GM18502 (cell line): Measurements from ENCODE around the gene PFN1.

Experiments
- ATAC-seq: cut with Tn5 transposase; IDR thresholded peaks from one replicate; pipeline ENCODE4 v1.9.1; 2021; ENCODE audit warnings: mild to moderate bottlenecking; ENCODE audit not compliant: unreplicated experiment, poor library complexity

Gene PFN1

GRCh38 chr17:4968486-4969046, 20.2 kb upstream of the PFN1 start:
- ATAC-seq: no peak

- ATAC-seq: peak; percentile 63
Observed at GRCh38 chr17:4967539-4968485, 19.5 kb upstream of the PFN1 start, which contains the start of gene SPAG7. SPAG7 (minus strand) TSS chr17:4967817; CDS start chr17:4967804, 13 bp downstream.

- peak; percentile 79 for ATAC-seq
Observed at GRCh38 chr17:4966844-4967538, 18.7 kb upstream of the PFN1 start.

DNA sequence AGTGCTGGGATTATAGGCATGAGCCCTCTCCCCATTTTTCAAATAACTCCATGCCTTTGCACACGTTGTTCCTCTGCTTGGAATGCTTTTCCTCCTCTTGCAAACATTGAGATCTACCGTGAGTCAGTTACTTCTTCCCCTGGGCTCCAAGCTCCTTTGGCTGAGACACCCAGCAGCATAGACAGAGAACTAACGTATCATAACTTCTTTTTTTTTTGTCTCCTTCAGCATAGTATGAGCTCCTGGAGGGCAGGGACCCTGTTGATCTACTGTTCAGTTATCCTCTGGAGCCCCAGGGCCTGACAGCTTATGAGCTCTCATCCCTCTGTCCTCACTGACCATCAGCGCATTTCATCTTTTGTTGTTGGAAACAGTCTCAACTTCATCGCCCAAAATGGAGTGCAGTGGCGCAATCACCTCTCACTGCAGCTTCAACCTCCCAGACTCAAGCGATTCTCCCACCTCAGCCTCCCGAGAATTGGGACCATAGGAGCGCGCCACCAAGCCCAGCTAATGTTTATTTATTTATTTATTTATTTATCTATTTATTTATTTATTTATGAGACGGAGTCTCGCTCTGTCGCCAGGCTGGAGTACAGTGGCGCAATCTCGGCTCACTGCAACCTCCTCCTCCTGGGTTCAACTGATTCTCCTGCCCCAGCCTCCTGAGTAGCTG, 17.1 kb upstream of the PFN1 start:
- no peak for ATAC-seq

DNA sequence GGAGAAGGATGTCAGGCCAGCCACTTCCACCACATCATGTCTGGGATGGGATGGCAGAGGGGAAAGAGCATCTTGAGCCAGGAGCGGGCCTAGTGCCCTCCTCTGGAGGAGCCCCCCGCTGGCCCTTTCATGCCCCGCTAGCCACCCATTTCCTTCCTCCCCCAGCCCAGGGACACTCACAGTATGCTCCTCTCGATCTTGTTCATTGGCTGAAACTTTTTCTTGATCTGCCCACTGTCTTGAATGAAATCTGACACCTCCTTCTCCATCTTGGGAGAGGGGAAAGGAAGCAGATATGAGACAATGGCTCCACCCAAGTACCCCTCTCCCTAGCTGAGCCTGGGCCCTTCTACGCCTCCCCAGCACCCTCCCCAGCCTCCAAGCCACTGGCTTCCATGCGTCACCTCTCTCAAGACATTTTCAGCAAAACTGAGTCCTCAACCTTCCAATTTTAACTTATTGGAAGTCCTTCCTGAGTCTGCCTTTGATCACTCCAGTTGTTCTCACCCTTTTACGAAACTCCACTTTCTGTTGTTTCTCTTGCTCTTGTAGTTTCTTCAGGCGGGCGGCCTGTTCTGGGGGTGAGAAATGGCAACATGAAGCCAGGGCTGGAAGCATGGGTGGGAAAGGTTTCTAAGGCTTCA, 12.1 kb upstream of the PFN1 start:
- ATAC-seq: no peak

GRCh38 chr17:4959261-4959965, 11.1 kb upstream of the PFN1 start:
- no peak for ATAC-seq

- ATAC-seq: no peak
Observed at GRCh38 chr17:4958102-4958501, 9.8 kb upstream of the PFN1 start.

GRCh38 chr17:4956493-4957061, 8.2 kb upstream of the PFN1 start:
- no peak for ATAC-seq

- ATAC-seq: no peak
Observed at GRCh38 chr17:4955091-4955490, 6.8 kb upstream of the PFN1 start.

- no peak for ATAC-seq
Observed at GRCh38 chr17:4953451-4953961, 5.2 kb upstream of the PFN1 start.

DNA sequence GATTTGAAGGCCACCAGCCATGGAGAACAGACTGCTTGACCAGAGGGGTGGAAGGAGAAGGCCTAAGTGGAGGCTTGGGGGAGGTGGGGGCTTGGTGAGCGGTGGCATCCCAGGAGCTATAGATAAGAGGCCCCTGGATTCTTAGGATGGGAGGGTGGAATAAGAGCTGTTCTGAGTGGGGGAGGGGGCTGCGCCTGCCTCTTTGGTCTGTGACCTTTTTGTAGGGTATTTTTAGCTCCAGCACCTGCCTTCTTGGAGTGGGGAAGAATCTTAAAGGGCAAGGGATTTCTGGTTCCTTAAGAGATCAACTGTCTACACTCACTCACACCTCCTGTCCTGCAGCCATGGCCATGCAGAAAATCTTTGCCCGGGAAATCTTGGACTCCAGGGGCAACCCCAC, 3.2 kb upstream of the PFN1 start:
- ATAC-seq: no peak

DNA sequence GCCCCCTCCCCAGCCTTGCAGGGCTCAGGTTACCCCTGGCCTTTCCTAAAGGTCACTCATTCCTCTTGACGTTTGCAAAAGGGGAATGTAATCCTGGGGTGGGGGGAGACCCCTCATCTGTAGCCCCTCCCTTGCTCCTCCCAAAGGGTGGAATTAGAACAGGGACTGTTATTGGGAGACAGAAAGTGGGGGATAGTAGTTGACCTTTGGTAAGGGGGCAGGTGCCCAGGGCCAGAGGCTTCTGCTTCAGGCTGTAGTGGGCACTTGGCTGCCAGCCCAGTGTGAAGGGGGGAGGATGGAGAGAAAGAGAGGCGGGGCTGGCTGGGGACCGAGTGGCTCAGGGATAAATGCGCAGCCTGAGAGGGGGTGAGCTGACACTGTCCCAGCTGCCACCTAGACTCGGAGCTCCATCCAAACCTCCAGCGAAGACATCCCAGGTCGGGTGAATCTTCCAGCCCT, 2.4 kb upstream of the PFN1 start, which contains the start of gene ENO3:
Gene ENO3, plus strand, starts transcription at position 374 of the 459 bp plus-strand sequence. CDS start 711 bp downstream, outside the sequence.
- ATAC-seq: no peak

GRCh38 chr17:4950075-4950745, 1.9 kb upstream of the PFN1 start:
- ATAC-seq: peak; percentile 5

DNA sequence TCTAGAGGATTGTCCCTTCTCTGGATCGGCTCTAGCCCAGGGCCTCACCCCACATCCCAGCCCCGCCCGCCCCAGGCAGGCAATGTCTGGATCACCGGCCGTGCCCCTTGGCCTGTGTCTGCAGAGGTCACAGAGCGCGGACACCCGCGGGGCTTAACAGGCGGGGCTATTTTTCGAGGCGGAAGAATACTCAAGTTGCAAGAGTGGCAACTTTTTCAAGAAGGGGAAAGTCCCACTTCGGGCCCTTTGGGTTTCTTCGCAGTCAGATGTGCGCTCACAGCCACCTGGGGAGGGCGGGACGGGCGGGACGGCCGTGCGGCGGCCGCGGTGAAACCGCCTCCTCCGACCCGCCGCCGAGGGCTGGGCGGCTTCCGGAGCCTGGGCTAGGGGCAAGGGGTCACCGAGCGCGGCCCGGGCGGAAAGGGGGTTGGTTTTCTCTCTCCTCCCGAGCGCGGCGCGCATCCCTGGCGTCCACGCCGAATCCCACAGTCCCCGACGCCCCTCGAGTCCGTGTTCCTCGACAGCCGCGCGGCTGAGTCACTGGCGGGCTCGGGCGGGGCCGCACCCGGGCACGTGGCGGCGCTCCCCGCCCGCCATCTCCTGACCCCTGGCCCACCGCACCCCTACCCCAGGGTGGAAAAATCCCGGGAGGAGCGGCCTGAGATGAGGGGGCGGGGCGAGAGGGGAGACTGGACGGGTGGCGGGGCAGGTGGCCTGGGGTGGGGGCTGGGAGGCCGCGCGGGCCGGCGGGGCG, 1.2 kb upstream of the PFN1 start:
- peak; percentile 34 for ATAC-seq

DNA sequence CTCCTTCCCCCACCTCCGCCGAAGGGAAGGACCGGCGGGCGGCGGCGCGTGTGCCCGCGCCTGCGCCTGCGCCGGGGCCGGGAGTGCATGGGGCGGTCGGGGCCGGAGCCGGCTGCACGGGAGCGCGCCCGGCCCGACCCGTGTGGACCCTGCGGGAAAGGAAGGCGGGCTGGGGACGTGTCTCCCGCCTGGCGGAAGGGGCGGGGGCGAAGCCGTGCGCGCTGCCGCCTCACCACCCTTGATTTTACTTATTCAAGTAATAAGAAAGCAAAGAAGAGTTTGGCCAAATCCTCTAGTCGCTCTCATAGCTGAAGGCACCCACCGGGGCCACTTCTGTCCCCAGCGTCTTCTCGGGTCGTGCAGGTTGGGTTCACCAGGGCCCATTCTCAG, 596 bp upstream of the PFN1 start:
- ATAC-seq: peak; percentile 32

DNA sequence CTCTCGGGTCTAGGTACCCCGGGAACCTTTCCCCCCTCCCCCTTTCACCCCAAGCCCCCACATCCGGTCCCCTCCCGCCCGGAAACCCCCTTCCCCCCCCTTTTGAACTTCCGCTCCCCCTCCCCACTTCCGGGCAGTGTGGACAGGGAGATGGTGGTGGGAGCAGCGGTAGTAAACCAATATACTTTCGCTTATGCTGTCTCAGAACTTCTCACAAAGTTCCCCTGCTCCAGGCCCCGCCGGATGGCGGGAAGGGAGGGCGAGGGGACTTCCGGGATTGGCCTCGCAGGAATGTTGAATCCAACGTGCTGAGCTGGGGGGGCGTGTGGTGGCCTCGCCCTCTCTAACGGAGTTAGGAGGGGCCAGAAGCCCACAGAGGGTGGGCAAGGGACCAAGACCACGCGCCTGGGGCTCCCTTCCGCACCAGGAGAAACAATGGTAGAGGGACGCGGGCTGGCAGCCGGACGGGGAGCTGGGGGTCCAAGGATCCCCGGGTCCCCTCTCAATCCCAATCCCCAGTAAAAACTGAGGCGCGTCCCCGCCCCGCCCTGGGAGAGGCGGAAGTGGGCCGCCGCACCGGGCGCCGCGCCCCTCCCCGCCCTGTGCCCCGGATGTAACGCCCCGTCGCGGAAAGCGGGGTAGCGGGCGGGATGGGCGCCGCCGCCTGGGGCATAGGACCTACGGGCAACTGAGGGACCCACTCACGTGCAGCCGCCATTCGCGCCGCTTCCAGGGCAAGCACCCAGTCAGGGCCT, 742 bp downstream of the PFN1 start:
- ATAC-seq: peak; percentile 11

DNA sequence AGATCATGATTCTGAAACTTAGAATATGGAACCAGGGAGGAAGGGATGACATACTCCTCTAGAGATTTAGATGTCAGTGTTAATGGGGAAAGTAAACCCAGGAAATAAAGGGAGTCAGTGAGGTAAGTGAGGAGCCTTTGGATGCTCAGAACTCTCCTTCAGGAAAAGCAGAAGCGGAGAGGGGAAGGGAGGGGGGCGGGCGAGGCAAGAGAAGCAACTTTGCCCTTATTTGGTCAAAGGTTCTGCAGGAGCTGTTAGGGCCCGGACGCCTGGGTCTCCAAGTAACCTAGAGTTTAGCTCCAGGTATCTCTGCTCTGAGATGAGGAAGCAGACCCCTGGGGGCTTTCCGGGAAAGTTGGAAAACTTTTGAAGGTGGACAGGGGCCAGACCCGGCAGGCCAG, 1.3 kb downstream of the PFN1 start:
- no peak for ATAC-seq
